Upper lobe of left lung (tissue), 6 donors: ENCODE measurements around the gene RAB3GAP1. TPM values are rescaled to one million over a fixed set of nuclear protein-coding genes. Genes with fewer than 3 reads are reported as not detected.
"Not testable (repeated sequence)": the region's sequence is repeated elsewhere in the genome, so short reads cannot be mapped to it uniquely, and the experiment has no call there.

Experiments
- ATAC-seq, 2 donors: fragments of 200-7000 bp; cut with Tn5 transposase; one replicate each; pipeline ENCODE4 v1.9.1; 2022; ENCODE audit warnings: mild to moderate bottlenecking in 2 of 2, moderate library complexity in 2 of 2; ENCODE audit not compliant: low FRiP score in 2 of 2
- DNase-seq, 2 donors: peaks; one replicate each; pipeline ENCODE4 v3.0.0-alpha.2; 2019 to 2020
- H3K27ac ChIP-seq, 4 donors: fragments of 200-600 bp; sonication (generic); one replicate each; pipeline ENCODE4 v1.5.1; 2016 to 2019
- H3K27me3 ChIP-seq, 4 donors: fragments of 200-600 bp; sonication (generic); one replicate each; pipeline ENCODE4 v1.5.1; 2017 to 2019
- H3K36me3 ChIP-seq, 4 donors: fragments of 200-600 bp; sonication (generic); one replicate each; pipeline ENCODE4 v1.5.1; 2016 to 2019
- H3K4me1 ChIP-seq, 4 donors: fragments of 200-600 bp; sonication (generic); one replicate each; pipeline ENCODE4 v1.5.1; 2018 to 2019
- H3K4me3 ChIP-seq, 4 donors: fragments of 200-600 bp; sonication (generic); one replicate each; pipeline ENCODE4 v1.5.1; 2017 to 2019; ENCODE audit warnings: mild to moderate bottlenecking in 2 of 4, moderate library complexity in 1 of 4
- H3K9me3 ChIP-seq, 4 donors: fragments of 200-600 bp; sonication (generic); one replicate each; pipeline ENCODE4 v1.5.1; 2018 to 2019
- CTCF ChIP-seq, 6 experiments: fragments of 450-650 bp in 4 of 6; fragments of 200-600 bp in 2 of 6; sonication (generic) in 2 of 6; IDR thresholded peaks; one replicate each; pipeline ENCODE4 v1.5.1; 2016 to 2019; ENCODE audit warnings: antibody characterized with exemption in 6 of 6
- EP300 ChIP-seq, 4 donors: sonication (generic); formaldehyde crosslinking; IDR thresholded peaks; one replicate each; pipeline ENCODE4 v1.5.1; 2017; ENCODE audit warnings: antibody characterized with exemption in 4 of 4, control low read depth in 2 of 4
- POLR2A ChIP-seq, 4 donors: fragments of 450-650 bp; IDR thresholded peaks; one replicate each; pipeline ENCODE4 v1.5.1; 2016 to 2017; ENCODE audit warnings: antibody characterized with exemption in 4 of 4, mild to moderate bottlenecking in 2 of 4
- POLR2AphosphoS5 ChIP-seq, 2 donors: sonication (generic); formaldehyde crosslinking; IDR thresholded peaks; one replicate each; pipeline ENCODE4 v1.5.1; 2017; ENCODE audit warnings: antibody characterized with exemption in 2 of 2
- WGBS, 2 donors: methylation state at CpG; one replicate each; pipeline ENCODE4 v1.1.5; 2017 to 2018; 5-methylcytosine and 5-hydroxymethylcytosine counted together
- total RNA-seq, 6 donors: library from RNA; depleted of rRNA in 4 of 6; stranded (reverse); fragments of >200 nt in 4 of 6; gene quantifications; one replicate each; pipeline versions ENCODE4 v1.1.0 to v1.2.1, GENCODE V29; 2016 to 2021
- donor health status: DM: no; HTN: no; CAD: no; lungs with moderate emphysema.
- donor health status: DM: no; HTN: yes; CAD: no; lungs with severe emphysema.

RAB3GAP1 gene
- total RNA-seq, 6 donors from 2014 or later, result 30.9 to 51.0 (median 36.0) TPM

- Histone ChIP-seq H3K4me3 (no peak overlapping the region), H3K27ac (no peak overlapping the region), H3K4me1 (no peaks in the 10 kb centered on the region), H3K27me3 (no peaks in the 10 kb centered on the region), H3K9me3 (no peaks in the 10 kb centered on the region), H3K36me3 (peaks cover 0 to 8% (median 2%) of the 10 kb centered on the region in 4 donors)
- ATAC-seq, result no peak
- TF ChIP-seq POLR2A (IDR thresholded peaks at IDR 0.05) (no peak), POLR2AphosphoS5 (IDR thresholded peaks at IDR 0.05) (no peak), CTCF (IDR thresholded peaks at IDR 0.05) (no peak), EP300 (IDR thresholded peaks at IDR 0.05) (no peak)
- no peak for DNase-seq
Observed at GRCh38 chr2:135078417-135078816, 26.3 kb downstream of the RAB3GAP1 start.

- Histone ChIP-seq H3K4me1 (no peaks in the 10 kb centered on the region), H3K27ac (no peak overlapping the region), H3K27me3 (no peaks in the 10 kb centered on the region), H3K36me3 (peaks cover 0 to 8% (median 0%) of the 10 kb centered on the region in 4 donors), H3K4me3 (no peak overlapping the region), H3K9me3 (no peaks in the 10 kb centered on the region)
- TF ChIP-seq EP300 (IDR thresholded peaks at IDR 0.05), result no peak
- TF ChIP-seq POLR2AphosphoS5 (IDR thresholded peaks at IDR 0.05), result no peak
- TF ChIP-seq POLR2A (IDR thresholded peaks at IDR 0.05), result no peak
- TF ChIP-seq CTCF (IDR thresholded peaks at IDR 0.05), result no peak
- WGBS, 2 donors, result 83% methylated on average over 2 of the region's 2 CpGs
- ATAC-seq (no peak), DNase-seq (no peak)
Observed at GRCh38 chr2:135086222-135086621, 34.1 kb downstream of the RAB3GAP1 start.

GRCh38 chr2:135089597-135089996 lies 37.5 kb downstream of the RAB3GAP1 start:
- not testable (repeated sequence) for ATAC-seq, H3K27ac ChIP-seq, H3K9me3 ChIP-seq, H3K4me1 ChIP-seq, DNase-seq, H3K4me3 ChIP-seq, H3K27me3 ChIP-seq
- H3K36me3 ChIP-seq, result peaks cover 0 to 25% (median 6%) of the 10 kb centered on the region in 4 donors
- WGBS, 2 donors, result 94 to 95% methylated on average over 4 of the region's 4 CpGs

- Histone ChIP-seq H3K4me1 (no peaks in the 10 kb centered on the region), H3K27ac (no peak overlapping the region), H3K4me3 (no peak overlapping the region), H3K9me3 (no peaks in the 10 kb centered on the region), H3K27me3 (no peaks in the 10 kb centered on the region), H3K36me3 (peaks cover 0 to 39% (median 8%) of the 10 kb centered on the region in 4 donors)
- no peak for DNase-seq
- TF ChIP-seq EP300 (IDR thresholded peaks at IDR 0.05) (no peak), POLR2A (IDR thresholded peaks at IDR 0.05) (no peak), POLR2AphosphoS5 (IDR thresholded peaks at IDR 0.05) (no peak), CTCF (IDR thresholded peaks at IDR 0.05) (no peak)
- ATAC-seq, result no peak
- 95 to 100% methylated on average over 1 of the region's 1 CpG for WGBS, 2 donors
Observed at GRCh38 chr2:135091681-135092080, 39.6 kb downstream of the RAB3GAP1 start.

- H3K27me3 ChIP-seq, result no peaks in the 10 kb centered on the region
- H3K4me1 ChIP-seq, result no peaks in the 10 kb centered on the region
- no peak for ATAC-seq
- no peak overlapping the region for H3K4me3 ChIP-seq
- TF ChIP-seq EP300 (IDR thresholded peaks at IDR 0.05), result no peak
- no peak for TF ChIP-seq CTCF (IDR thresholded peaks at IDR 0.05)
- no peak for TF ChIP-seq POLR2A (IDR thresholded peaks at IDR 0.05)
- no peak for TF ChIP-seq POLR2AphosphoS5 (IDR thresholded peaks at IDR 0.05)
- H3K36me3 ChIP-seq, result peaks cover 0 to 39% (median 8%) of the 10 kb centered on the region in 4 donors
- no peak overlapping the region for H3K27ac ChIP-seq
- DNase-seq, result no peak
- H3K9me3 ChIP-seq, result no peaks in the 10 kb centered on the region
Observed at GRCh38 chr2:135093193-135093592, 41.1 kb downstream of the RAB3GAP1 start.
